SK-N-MC (cell line): Measurements from ENCODE around the gene PHC2.
A peak's percentile ranks its signal among the peaks of the same experiment; 100 is the strongest.

ENCODE experiments used
- DNase-seq: peaks from one replicate; pipeline ENCODE4 v3.0.0-alpha.2; 2011; ENCODE audit warnings: low read depth, low spot score
- H3K27ac ChIP-seq: fragments of 200-600 bp; sonication (generic); 2 replicates; pipeline ENCODE4 v1.5.1; 2016; ENCODE audit warnings: mixed run types
- H3K36me3 ChIP-seq: fragments of 200-600 bp; sonication (generic); 2 replicates; pipeline ENCODE4 v1.6.1; 2017; ENCODE audit warnings: antibody characterized with exemption, low read length, mixed read lengths; ENCODE audit not compliant: insufficient read depth
- H3K4me3 ChIP-seq: fragments of 200-600 bp; sonication (generic); 2 replicates; pipeline ENCODE4 v1.5.1; 2016
- H3K9ac ChIP-seq: fragments of 200-600 bp; sonication (generic); 2 replicates; pipeline ENCODE4 v1.8.0; 2017; ENCODE audit warnings: mixed run types, mixed read lengths; ENCODE audit not compliant: insufficient read length
- H3K9me3 ChIP-seq: fragments of 200-600 bp; sonication (generic); 2 replicates; pipeline ENCODE4 v1.6.1; 2017; ENCODE audit warnings: low read depth, mild to moderate bottlenecking, antibody characterized with exemption, low read length, moderate library complexity, mixed read lengths
- EZH2 ChIP-seq: fragments of 200-600 bp; sonication (generic); IDR thresholded peaks from one replicate; pipeline ENCODE4 v1.6.1; 2017; ENCODE audit warnings: antibody characterized with exemption
- FOXP2 ChIP-seq: optimal IDR thresholded peaks from 2 replicates; pipeline ENCODE3; 2011; ENCODE audit warnings: mild to moderate bottlenecking, moderate library complexity; ENCODE audit not compliant: insufficient read depth; ENCODE audit errors: extremely low read length, control extremely low read depth
- POLR2AphosphoS5 ChIP-seq: IDR thresholded peaks from 2 replicates; pipeline ENCODE4 v1.6.1; 2012; ENCODE audit warnings: mild to moderate bottlenecking, low read depth, low read length, borderline replicate concordance

The PHC2 gene

DNA sequence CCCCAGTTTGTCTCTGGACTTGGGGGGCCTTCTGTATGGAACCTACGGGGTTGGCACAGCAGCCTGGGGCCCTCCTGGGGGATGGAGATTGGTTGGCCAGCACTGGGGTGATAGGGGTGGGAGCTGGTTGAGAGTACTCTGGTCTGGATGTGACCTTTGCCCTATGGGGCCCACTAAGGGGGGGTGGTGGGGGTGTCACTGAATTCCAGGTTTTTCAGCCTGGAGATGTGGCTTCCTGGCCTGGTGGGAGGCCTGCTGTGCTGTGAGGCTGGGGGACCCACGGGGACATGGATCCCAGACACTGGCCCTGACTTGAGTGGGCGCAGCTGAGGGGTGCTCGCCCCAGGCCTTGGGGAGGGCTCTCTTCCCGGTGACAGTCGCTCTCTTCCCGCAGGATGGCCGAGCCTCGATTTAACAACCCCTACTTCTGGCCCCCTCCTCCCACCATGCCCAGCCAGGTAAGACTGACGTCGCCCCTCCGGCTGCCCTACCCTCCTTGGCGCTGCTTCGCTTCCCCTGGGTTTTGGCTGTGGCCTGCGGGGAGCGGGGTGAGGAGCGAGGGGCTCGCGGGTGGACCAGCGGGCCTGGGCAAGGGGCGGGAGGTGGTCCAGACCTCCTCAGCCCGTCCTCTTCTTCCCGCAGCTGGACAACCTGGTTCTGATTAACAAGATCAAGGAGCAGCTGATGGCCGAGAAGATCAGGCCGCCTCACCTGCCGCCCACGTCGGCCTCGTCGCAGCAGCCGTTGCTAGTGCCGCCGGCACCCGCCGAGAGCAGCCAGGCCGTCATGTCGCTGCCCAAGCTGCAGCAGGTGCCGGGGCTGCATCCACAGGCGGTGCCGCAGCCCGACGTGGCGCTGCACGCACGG, 155.0 kb downstream of the PHC2 start:
- H3K9me3 ChIP-seq, result no peaks in the 10 kb centered on the region
- H3K9ac ChIP-seq, result no peak overlapping the region
- no peak for DNase-seq
- no peak overlapping the region for H3K27ac ChIP-seq
- TF ChIP-seq FOXP2 (no peak), POLR2AphosphoS5 (no peak), EZH2 (no peak)
- H3K36me3 ChIP-seq, result peaks cover 29% of the 10 kb centered on the region
- no peak overlapping the region for H3K4me3 ChIP-seq

DNA sequence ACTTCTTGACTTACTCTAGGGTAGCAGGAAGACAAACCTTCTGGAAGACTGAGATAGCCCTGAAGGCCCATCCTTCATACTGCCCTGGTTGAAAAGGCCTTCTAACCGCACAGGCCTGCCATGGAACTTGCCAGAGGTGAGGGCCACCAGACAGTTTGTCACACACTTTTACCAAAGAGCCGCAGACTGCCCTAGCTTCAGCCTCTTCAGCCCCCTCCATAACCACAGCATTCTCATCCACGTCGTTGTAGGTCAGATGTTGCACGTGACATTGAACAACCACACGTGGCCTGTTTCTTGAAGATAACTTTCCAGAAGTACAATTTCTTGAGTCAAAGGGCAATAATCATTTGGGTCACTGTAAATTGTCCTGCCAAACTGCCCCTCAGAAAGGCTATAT, 155.7 kb downstream of the PHC2 start:
- Histone ChIP-seq H3K36me3 (peaks cover 22% of the 10 kb centered on the region), H3K27ac (no peak overlapping the region), H3K9ac (no peak overlapping the region), H3K4me3 (no peak overlapping the region), H3K9me3 (no peaks in the 10 kb centered on the region)
- DNase-seq, result no peak
- TF ChIP-seq EZH2 (no peak), FOXP2 (no peak), POLR2AphosphoS5 (no peak)

DNA sequence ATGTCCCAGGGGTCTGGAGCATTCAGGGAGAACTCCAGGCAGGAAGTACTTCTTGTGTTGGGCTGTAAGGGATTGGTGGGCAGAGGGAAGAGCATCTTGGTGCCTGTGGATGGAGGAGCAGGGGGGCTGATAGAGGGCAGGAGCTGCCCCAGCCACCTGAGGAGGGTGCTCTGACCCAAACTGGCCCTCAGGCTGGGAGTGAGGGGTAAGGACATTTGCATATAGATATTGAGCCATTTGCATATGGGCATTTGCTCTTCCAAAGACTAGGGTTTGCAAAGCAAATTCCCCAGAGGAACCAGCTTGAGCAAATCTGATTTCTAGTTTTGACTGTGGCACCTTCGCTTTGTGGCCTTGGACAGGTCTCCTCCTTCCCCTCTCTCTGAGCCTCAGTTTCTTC, 156.4 kb downstream of the PHC2 start:
- Histone ChIP-seq H3K27ac (0 out of 2 replicates have a peak overlapping the region, but pooled peaks have one; percentile 36), H3K9ac (no peak overlapping the region), H3K4me3 (no peak overlapping the region), H3K9me3 (no peaks in the 10 kb centered on the region), H3K36me3 (peaks cover 15% of the 10 kb centered on the region)
- TF ChIP-seq FOXP2 (no peak), POLR2AphosphoS5 (no peak), EZH2 (no peak)
- DNase-seq, result no peak

DNA sequence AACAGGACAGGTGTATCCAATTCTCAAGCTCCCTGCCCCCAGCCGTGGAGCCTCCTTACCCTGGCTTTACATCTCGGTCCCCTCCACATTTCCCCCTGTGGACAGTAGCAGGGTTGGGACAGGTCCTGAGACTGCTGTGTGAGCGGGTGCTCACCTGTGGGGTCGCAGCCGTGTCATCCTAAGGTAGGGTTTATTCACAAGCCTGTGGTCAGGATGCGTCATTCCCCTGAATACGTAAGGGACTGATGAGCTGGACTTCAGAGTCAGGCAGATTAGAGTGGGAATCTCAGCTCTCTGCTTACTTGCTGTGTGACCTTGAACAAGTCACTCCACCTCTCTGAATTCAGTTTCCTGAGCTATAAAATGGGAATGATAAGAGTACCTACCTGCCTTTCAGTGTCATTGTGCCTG, 156.9 kb downstream of the PHC2 start:
- no peak for DNase-seq
- Histone ChIP-seq H3K4me3 (no peak overlapping the region), H3K9me3 (no peaks in the 10 kb centered on the region), H3K27ac (no peak overlapping the region), H3K36me3 (peaks cover 14% of the 10 kb centered on the region), H3K9ac (no peak overlapping the region)
- TF ChIP-seq EZH2, result no peak
- TF ChIP-seq POLR2AphosphoS5, result no peak
- TF ChIP-seq FOXP2, result no peak
